ENCODE data around the gene TIMP2. TPM values are rescaled to one million over a fixed set of nuclear protein-coding genes. Genes with fewer than 3 reads are reported as not detected.

Gene TIMP2
- total RNA-seq, 4 donors from 2014 or later: 52.9 to 133 (median 82.2) TPM

DNA sequence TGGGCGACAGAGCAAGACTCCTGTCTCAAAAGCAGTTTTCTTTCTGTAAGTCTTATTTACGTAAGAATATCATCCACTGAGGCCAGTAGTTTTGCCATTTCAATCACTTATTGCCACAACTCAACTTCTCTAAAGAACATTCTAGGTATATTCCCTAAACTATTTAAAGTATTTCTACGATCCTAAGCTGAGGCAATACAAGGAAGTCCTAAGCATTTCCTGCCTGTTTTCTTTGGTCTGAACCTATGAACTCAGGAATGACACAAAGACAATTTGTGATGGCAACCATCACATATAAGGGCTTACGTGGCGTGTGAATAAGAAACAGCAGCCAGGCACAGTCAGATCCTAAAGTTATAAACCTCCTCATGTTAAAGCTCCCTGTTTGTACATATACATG lies 98.8 kb downstream of the TIMP2 start:
- H3K9me3 ChIP-seq: no peaks in the 10 kb centered on the region
- H3K36me3 ChIP-seq: peaks cover 59 to 74% of the 10 kb centered on the region in 2 donors
- no peak overlapping the region for H3K4me3 ChIP-seq (replicated peaks in 1 of 3)
- DNase-seq: no peak
- WGBS, 2 donors: 90 to 93% methylated on average over 5 of the region's 5 CpGs
- peak overlapping the region in 1 of 3 donors; percentile 56 for H3K27ac ChIP-seq
- TF ChIP-seq POLR2A (IDR thresholded peaks at IDR 0.05): no peak
- TF ChIP-seq, protein P1, sequence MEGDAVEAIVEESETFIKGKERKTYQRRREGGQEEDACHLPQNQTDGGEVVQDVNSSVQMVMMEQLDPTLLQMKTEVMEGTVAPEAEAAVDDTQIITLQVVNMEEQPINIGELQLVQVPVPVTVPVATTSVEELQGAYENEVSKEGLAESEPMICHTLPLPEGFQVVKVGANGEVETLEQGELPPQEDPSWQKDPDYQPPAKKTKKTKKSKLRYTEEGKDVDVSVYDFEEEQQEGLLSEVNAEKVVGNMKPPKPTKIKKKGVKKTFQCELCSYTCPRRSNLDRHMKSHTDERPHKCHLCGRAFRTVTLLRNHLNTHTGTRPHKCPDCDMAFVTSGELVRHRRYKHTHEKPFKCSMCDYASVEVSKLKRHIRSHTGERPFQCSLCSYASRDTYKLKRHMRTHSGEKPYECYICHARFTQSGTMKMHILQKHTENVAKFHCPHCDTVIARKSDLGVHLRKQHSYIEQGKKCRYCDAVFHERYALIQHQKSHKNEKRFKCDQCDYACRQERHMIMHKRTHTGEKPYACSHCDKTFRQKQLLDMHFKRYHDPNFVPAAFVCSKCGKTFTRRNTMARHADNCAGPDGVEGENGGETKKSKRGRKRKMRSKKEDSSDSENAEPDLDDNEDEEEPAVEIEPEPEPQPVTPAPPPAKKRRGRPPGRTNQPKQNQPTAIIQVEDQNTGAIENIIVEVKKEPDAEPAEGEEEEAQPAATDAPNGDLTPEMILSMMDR (IDR thresholded peaks at IDR 0.05): no peak
- no peaks in the 10 kb centered on the region for H3K4me1 ChIP-seq
- intact Hi-C loops (cut with DNase I): no loop called here
- no peaks in the 10 kb centered on the region for H3K27me3 ChIP-seq

DNA sequence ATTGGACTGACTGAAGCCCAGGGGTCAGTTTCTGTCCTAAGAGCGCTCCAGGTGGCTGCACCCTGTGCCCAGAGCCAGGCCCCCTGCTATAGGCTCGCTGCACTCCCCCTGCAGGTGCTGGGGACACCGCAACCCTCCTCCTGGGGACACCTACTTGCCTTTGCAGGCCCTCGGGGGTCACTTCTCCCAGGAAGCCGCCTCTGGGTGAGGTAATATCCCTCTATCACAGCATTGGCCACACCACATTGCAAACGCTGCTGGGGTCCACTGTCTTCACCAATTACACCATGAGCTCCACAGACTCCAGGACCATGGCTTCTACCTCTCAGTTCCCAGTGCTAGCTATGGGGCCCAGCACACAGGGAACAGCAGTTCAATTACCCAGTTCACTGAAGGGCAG lies 99.5 kb downstream of the TIMP2 start:
- 94% methylated on average over 6 of the region's 6 CpGs for WGBS, 2 donors
- intact Hi-C loops (cut with DNase I): no loop called here
- DNase-seq: no peak
- H3K27me3 ChIP-seq: no peaks in the 10 kb centered on the region
- H3K4me1 ChIP-seq: no peaks in the 10 kb centered on the region
- no peaks in the 10 kb centered on the region for H3K9me3 ChIP-seq
- TF ChIP-seq, protein P1 (IDR thresholded peaks at IDR 0.05): no peak
- no peak for TF ChIP-seq POLR2A (IDR thresholded peaks at IDR 0.05)
- H3K4me3 ChIP-seq (replicated peaks in 1 of 3): no peak overlapping the region
- peak overlapping the region in 1 of 3 donors; percentile 15 for H3K27ac ChIP-seq
- peaks cover 63 to 74% of the 10 kb centered on the region in 2 donors for H3K36me3 ChIP-seq

DNA sequence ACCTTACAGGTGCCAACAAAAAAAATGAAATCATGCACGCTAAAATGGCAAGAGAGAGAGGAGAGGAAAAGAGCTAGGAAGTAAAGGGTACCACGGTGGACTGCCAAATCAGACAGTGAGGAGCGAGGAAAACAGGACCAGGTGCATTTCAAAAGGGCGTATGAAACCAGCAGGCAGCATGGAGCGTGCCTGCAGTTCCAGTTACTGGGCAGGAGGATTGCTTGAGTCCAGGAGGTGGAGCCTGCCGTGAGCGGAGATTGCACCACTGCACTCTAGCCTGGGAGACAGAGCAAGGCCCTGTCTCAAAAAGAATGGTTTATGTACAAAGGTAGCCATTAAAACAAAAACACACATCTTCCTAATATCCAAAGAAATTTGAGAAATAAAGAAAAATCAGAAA lies 100.9 kb downstream of the TIMP2 start:
- Histone ChIP-seq H3K27ac (no peak overlapping the region), H3K36me3 (peaks cover 78 to 80% of the 10 kb centered on the region in 2 donors), H3K4me1 (no peaks in the 10 kb centered on the region), H3K27me3 (no peaks in the 10 kb centered on the region), H3K9me3 (no peaks in the 10 kb centered on the region), H3K4me3 (replicated peaks in 1 of 3) (no peak overlapping the region)
- intact Hi-C loops (cut with DNase I): no loop called here
- peak; percentile 68 to 71 for DNase-seq
- WGBS, 2 donors: 41 to 62% methylated on average over 7 of the region's 7 CpGs
- TF ChIP-seq, protein P1 (IDR thresholded peaks at IDR 0.05): peak in 2 of 6 experiments; percentile 6 to 27
- TF ChIP-seq POLR2A (IDR thresholded peaks at IDR 0.05): no peak

DNA sequence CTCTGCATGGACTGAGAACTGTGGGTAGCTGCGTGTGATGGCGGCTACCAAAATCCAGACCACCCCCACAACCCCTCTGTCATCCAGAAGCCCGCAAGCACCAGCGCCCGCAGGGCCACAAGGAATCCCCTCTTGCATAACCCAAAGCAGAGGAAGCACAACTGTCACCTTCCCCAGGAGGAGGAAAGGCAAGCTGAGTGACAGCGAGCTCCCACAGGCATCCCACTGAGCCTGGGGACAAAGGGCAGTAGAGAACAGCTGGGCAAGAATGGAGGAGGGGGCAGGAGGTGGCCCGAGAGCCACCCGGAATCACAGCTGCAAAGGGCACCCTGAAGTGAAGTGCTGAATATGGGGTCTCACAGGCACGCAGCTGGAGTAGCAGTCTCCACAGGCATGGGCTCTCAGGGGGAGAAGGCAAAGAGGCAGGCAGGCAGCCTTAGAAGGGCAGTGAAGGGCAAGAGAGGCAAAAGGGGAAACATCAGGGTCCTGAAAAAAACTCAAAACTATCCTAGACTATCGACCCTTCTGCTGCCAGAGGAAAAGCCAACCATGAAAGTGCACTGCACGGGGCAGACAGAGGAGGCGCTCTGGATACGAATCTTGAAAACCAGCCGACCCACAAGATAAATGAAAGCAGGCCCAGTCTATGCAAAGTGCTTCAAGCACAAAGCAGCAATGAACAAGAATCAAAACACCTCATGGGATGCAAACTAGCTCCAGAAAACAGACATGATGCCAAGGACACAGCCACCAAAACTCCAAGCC lies 101.7 kb downstream of the TIMP2 start:
- Histone ChIP-seq H3K4me3 (replicated peaks in 1 of 3) (no peak overlapping the region), H3K9me3 (no peaks in the 10 kb centered on the region), H3K4me1 (no peaks in the 10 kb centered on the region), H3K27ac (no peak overlapping the region), H3K36me3 (peaks cover 80 to 82% of the 10 kb centered on the region in 2 donors), H3K27me3 (no peaks in the 10 kb centered on the region)
- 91 to 96% methylated on average over 14 of the region's 14 CpGs for WGBS, 2 donors
- intact Hi-C loops (cut with DNase I): no loop called here
- TF ChIP-seq, protein P1 (IDR thresholded peaks at IDR 0.05): no peak
- TF ChIP-seq POLR2A (IDR thresholded peaks at IDR 0.05): no peak
- no peak for DNase-seq

DNA sequence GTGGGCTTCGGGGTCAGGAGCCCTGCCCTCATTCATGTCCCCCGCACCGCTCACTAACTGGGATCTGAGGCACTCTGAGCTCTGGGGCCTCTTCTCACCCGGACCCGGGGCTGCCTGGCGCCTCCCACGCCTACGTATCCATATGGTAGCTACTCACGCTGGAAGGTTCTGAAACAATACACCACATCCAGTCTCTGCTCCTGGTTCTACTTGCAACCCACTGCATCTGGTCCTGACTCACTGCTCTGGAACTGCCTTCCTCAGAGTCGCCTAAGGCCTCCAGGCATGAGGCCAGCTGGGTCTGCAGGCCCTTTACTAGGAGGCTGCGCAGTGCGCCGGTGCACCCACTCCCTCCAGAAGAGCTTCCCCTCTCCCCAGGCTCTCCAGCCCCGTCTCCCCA lies 102.6 kb downstream of the TIMP2 start:
- H3K36me3 ChIP-seq: peaks cover 80 to 82% of the 10 kb centered on the region in 2 donors
- H3K9me3 ChIP-seq: no peaks in the 10 kb centered on the region
- intact Hi-C loops (cut with DNase I): no loop called here
- no peaks in the 10 kb centered on the region for H3K4me1 ChIP-seq
- H3K27me3 ChIP-seq: no peaks in the 10 kb centered on the region
- no peak overlapping the region for H3K4me3 ChIP-seq (replicated peaks in 1 of 3)
- 89 to 92% methylated on average over 13 to 14 of the region's 14 CpGs for WGBS, 2 donors
- no peak overlapping the region for H3K27ac ChIP-seq
- DNase-seq: no peak
- TF ChIP-seq, protein P1 (IDR thresholded peaks at IDR 0.05): no peak
- no peak for TF ChIP-seq POLR2A (IDR thresholded peaks at IDR 0.05)
